Measurements from ENCODE around the gene ATP11A. TPM values are rescaled to one million over a fixed set of nuclear protein-coding genes. Genes with fewer than 3 reads are reported as not detected.
"Not testable (repeated sequence)": the region's sequence is repeated elsewhere in the genome, so short reads cannot be mapped to it uniquely, and the experiment has no call there.

The ATP11A gene
- total RNA-seq, 8 experiments from 2014 or later = 6.7 to 36.1 (median 10.2) TPM

DNA sequence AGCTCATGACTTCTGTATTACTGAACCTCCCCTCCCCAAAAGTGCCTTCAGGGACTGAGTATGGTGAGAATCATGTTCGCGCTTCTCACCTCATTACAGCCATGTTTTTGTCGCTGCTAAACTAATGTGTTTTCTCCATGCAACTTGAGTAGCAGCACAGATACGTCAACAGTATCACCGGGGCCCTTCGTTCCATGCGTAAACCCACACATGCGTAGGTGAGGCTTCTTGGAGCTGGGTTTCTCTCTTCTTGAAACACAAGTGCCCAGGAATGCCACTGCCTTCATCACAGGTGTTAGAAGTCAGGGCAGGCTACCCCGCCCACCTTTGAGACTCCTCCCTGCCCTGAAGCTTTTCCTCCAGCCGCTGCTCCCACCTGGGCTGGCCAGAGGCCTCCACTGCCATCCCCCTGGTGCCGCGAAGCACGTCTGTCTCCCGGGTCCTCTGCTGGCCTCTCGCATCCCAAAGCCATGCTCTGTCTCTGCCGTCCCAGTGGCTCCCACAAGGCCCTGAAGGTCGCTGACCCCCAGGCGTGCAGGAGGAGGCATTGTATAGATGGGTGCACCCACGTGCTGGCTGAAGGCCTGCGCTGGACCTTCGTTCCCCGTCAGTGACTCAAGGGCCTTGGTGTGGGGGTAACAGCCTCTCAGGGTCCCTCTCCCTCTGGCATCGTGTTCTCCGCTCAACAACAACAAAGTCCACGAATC is 143.9 kb downstream of the ATP11A start:
- in situ Hi-C loops (cut with MboI; ENCODE audit: low pct_unique_long_range_greater_than_20kb in 2 of 9, low sequenced_read_pairs in 9 of 9, unreplicated experiment in 9 of 9) = no loop called here
- no peak for ATAC-seq (replicated peaks in 6 of 8)

DNA sequence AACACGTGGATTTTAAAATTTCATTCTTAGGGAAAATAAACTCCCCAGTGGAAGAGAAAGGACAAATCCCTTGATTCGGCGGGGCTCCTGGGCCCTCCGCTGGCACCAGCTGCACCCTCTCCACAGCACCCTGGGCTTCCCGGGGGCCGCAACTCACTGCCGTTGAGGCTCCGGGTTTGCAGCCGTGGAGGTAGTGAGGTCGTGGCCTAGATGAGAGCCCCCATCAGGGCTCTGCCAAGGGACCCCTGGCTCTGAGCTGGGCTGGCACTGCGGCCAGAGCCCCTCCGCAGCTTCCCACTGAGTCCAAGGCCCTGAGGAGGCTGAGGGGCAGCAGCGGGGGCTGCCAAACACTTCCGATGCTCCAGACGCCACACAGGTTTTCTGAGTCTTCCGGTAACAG is 145.5 kb downstream of the ATP11A start:
- 0 to 100% (median 100%) methylated on average over 1 to 7 of the region's 16 CpGs; no CpG with 5 or more reads in 3 of the 10 experiments for WGBS, 10 experiments
- Histone ChIP-seq H3K27ac (no peak overlapping the region), H3K4me3 (no peak overlapping the region), H3K4me1 (replicated peaks in 1 of 2) (no peaks in the 10 kb centered on the region)
- ATAC-seq (replicated peaks in 6 of 8) = no peak
- in situ Hi-C loops (cut with MboI; ENCODE audit: low pct_unique_long_range_greater_than_20kb in 2 of 9, low sequenced_read_pairs in 9 of 9, unreplicated experiment in 9 of 9) = no loop called here

More for the DNA sequence above, 143.9 kb downstream of the ATP11A start:
- Histone ChIP-seq H3K27ac (no peak overlapping the region), H3K4me3 (no peak overlapping the region), H3K4me1 (replicated peaks in 1 of 2) (no peaks in the 10 kb centered on the region)
- 88 to 100% (median 93%) methylated on average over 1 to 24 of the region's 25 CpGs; no CpG with 5 or more reads in 3 of the 10 experiments for WGBS, 10 experiments

DNA sequence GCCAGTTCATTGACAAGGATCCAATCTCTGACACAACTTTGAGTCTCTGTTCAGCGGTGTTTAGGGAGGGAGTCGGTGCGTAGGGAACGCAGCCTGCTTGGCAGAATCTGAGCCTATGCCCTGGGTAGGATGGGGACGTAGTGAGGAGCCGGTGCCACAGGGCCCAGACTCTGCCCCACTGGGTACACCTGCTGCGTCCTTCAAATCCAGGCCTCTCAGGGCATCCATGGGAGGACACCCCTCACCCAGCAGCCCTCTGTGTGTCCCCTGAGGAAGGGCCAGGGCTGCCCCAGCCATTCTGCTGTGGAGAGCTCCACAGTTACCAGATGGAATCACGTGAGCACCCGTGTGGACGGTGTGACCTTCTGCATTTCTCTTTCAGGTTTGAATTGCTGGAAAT is 146.0 kb downstream of the ATP11A start:
- no peak overlapping the region for H3K27ac ChIP-seq
- no peak for ATAC-seq (replicated peaks in 6 of 8)
- no peaks in the 10 kb centered on the region for H3K4me1 ChIP-seq (replicated peaks in 1 of 2)
- no peak overlapping the region for H3K4me3 ChIP-seq
- WGBS, 10 experiments = 83 to 100% (median 100%) methylated on average over 1 to 8 of the region's 10 CpGs; no CpG with 5 or more reads in 2 of the 10 experiments
- in situ Hi-C loops (cut with MboI; ENCODE audit: low pct_unique_long_range_greater_than_20kb in 2 of 9, low sequenced_read_pairs in 9 of 9, unreplicated experiment in 9 of 9) = no loop called here

DNA sequence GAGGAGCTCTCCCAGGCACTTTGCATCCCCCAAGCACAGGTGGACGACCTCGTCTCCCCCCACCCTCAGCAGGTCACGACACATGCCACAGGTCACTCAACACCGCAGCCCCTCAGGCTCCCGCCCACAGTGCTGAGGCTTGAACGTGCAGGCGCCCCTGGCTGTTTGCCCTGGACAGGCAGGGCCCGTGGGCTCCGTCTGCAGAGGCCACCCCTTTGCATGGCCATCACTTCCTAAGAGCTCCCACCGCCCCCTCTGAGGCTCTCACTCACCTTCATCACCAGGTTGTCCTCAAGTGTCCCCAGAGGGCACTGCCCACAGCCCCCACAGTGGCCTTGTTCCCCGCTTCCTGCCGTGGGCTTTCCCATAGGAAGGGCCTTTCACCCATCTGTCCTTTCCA is 147.1 kb downstream of the ATP11A start:
- no peak overlapping the region for H3K4me3 ChIP-seq

DNA sequence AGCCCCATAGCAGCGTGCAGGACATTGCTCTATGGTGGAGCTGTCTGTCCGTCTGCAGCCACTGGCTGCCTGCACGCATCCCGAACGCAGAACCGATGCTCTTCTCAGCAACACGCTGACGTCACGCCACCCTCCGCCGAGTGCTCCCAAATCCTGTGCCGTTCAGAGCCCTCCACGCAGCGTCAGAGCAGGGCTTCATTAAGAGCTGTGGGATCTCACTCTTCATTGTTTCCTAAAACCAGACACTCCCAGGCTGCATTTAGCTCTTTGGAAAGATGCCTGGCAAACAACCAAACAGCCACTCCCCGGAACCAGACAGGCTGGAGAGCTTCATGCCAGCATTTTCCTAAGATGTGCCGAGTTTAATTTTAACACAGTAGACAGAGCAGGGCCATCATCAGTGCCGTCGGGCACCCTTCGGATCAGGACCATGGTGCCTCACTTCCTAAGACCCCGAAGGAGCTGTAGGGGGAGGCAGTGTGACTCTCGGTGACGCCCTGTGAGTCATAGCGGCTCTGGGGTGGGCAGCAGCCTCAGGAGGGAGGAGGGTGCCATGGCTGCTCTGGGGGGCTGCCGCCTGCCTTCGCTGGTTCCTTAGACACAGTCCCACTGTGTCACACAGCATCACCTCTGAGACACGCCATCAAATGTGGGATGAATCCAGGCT is 147.7 kb downstream of the ATP11A start:
- Histone ChIP-seq H3K27ac (no peak overlapping the region), H3K4me3 (no peak overlapping the region), H3K4me1 (replicated peaks in 1 of 2) (no peaks in the 10 kb centered on the region)
- in situ Hi-C loops (cut with MboI; ENCODE audit: low pct_unique_long_range_greater_than_20kb in 2 of 9, low sequenced_read_pairs in 9 of 9, unreplicated experiment in 9 of 9) = no loop called here
- WGBS, 10 experiments = 27 to 100% (median 77%) methylated on average over 1 to 13 of the region's 26 CpGs; no CpG with 5 or more reads in 4 of the 10 experiments
- ATAC-seq (replicated peaks in 6 of 8) = peak in 3 of 8 experiments; percentile 93 to 97 (median 94)

More for the DNA sequence above, 147.1 kb downstream of the ATP11A start:
- H3K27ac ChIP-seq = no peak overlapping the region
- 74% methylated on average over 3 of the region's 12 CpGs; no CpG with 5 or more reads in 9 of the 10 experiments for WGBS, 10 experiments
- in situ Hi-C loops (cut with MboI; ENCODE audit: low pct_unique_long_range_greater_than_20kb in 2 of 9, low sequenced_read_pairs in 9 of 9, unreplicated experiment in 9 of 9) = no loop called here
- H3K4me1 ChIP-seq (replicated peaks in 1 of 2) = no peaks in the 10 kb centered on the region
- no peak for ATAC-seq (replicated peaks in 6 of 8)

DNA sequence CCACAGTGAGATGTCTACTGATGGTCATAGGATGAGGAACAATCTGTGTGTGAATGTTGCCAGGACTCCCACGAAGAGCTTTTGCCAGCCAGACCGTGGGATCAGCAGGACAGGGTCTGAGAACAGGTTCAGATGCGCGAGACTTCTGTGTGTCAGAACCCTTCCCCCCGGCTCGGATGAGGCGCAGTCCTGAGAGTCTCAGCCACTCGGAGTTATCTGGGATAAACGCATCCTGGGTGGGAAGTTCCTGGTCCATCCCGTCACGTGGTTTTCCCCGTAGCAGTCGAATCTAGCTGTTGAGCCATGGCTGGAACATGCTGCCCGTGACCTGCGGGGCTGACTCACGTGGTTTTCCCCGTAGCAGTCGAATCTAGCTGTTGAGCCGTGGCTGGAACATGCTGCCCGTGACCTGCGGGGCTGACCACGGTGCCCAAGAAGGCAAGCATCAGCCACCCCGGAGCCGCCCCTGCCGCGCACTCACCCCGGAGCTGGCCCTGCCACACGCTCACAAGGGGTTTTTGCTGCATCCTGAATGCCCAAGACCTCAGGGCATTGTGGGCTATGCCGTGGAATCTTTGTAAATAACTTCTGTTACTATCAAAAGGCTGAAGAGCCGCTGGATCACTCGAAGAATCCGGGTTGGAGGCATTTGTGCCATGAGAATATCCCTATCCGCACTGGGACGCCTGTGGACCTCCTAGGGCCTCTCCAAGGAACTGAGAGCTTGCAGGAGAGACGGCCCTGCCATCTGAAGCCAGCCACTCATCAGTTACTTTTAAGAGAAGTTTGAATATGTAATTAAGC is 148.4 kb downstream of the ATP11A start:
- ATAC-seq (replicated peaks in 6 of 8) = no peak
- WGBS, 10 experiments = 87 to 100% (median 95%) methylated on average over 1 to 15 of the region's 35 CpGs; no CpG with 5 or more reads in 2 of the 10 experiments
- H3K27ac ChIP-seq = no peak overlapping the region
- H3K4me3 ChIP-seq = no peak overlapping the region
- H3K4me1 ChIP-seq (replicated peaks in 1 of 2) = no peaks in the 10 kb centered on the region
- in situ Hi-C loops (cut with MboI; ENCODE audit: low pct_unique_long_range_greater_than_20kb in 2 of 9, low sequenced_read_pairs in 9 of 9, unreplicated experiment in 9 of 9) = no loop called here

DNA sequence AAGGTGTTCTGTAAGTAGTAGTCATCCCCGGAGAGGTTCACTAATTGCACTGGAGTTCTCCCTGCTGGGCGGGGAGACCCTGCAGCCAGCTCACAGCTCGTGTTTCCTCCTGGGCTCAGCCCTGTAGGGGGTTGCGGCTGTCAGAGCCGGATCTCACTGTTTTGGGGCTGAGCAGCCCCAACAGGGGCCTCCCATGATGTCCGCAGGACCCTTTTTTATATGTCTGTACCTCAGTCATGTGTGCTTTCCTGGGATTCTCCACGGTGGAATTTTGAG is 148.9 kb downstream of the ATP11A start:
- in situ Hi-C loops (cut with MboI; ENCODE audit: low pct_unique_long_range_greater_than_20kb in 2 of 9, low sequenced_read_pairs in 9 of 9, unreplicated experiment in 9 of 9) = no loop called here
- Histone ChIP-seq H3K4me1 (replicated peaks in 1 of 2) (no peaks in the 10 kb centered on the region), H3K27ac (no peak overlapping the region), H3K4me3 (no peak overlapping the region)
- 66 to 100% (median 80%) methylated on average over 1 to 7 of the region's 7 CpGs; no CpG with 5 or more reads in 3 of the 10 experiments for WGBS, 10 experiments
- no peak for ATAC-seq (replicated peaks in 6 of 8)

DNA sequence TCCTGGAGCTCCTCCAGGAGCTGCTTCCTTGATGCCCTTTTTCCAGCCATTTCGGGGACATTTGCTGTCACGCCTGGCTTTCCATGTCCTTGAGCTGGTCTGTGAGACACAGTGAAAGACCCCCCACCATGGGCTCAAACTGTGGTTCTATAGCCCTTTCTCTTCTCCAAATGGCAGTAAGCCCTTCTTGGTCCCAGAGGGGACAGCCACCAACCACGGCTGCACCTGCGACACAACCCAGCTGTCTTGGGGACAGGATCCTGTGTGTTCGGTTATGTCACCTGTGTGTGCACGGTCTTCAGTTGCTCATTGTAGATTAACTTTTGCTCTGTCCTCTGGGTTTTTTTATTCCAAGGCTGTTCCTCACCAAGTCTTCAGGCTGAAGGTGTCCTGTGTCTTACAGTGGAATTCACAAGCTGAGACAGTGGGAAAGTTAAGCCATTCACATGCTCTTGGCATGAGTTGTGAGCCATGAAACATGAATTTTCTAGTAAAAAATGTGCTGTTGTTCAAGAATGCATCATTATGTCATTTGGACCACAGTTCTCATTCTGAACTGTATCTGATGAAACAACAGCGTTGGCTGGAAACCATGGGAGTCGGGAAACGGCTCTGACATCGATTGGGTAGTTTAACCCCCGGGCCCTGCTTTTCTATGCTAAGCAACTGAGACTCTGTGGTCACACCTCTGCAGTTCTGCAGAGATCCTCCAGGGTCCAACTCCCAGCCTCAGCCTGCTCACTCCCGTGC is 149.7 kb downstream of the ATP11A start:
- H3K4me3 ChIP-seq = no peak overlapping the region
- H3K27ac ChIP-seq = no peak overlapping the region
- peak in 1 of 8 experiments; percentile 12 for ATAC-seq (replicated peaks in 6 of 8)
- H3K4me1 ChIP-seq (replicated peaks in 1 of 2) = no peaks in the 10 kb centered on the region
- WGBS, 10 experiments = 28 to 100% (median 93%) methylated on average over 1 to 8 of the region's 12 CpGs; no CpG with 5 or more reads in 3 of the 10 experiments
- in situ Hi-C loops (cut with MboI; ENCODE audit: low pct_unique_long_range_greater_than_20kb in 2 of 9, low sequenced_read_pairs in 9 of 9, unreplicated experiment in 9 of 9) = no loop called here

DNA sequence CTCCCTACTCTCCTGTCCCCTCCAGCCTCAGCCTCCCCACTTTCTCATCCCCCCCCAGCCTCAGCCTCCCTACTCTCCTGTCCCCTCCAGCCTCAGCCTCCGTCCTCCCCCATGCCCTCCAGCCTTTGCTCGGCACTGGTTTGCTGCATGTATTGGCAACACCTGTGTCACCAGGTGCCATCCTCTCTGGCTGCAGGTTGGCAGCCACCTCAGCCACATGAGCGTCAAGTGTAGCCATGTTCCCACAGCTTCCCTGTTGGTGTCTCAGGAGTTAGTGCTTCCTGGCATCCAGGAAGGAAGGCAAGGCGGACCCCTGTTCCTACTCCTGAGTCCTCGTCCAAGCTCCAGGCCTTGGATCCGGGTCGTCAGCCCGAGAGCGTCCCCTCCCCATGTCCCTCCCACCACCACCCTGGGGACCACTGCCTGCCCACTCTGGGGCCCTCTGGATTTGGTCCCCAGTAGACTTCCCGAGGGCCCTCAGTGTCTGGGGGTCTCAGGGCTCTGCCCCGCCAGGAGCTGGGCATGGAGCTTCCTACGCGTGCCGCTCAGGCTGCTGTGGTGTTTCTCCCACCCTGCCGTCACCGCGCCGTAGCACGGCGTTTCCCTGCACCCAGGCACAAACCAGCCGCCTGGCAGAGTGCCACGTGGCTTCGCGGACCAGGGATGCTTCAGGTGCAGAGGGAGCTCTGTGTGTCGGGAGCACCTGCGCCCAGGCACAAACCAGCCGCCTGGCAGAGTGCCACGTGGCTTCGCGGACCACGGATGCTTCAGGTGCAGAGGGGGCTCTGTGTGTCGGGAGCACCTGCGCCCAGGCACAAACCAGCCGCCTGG is 150.8 kb downstream of the ATP11A start:
- no peaks in the 10 kb centered on the region for H3K4me1 ChIP-seq (replicated peaks in 1 of 2)
- WGBS, 10 experiments = 87 to 93% methylated on average over 3 of the region's 34 CpGs; no CpG with 5 or more reads in 8 of the 10 experiments
- ATAC-seq (replicated peaks in 6 of 8) = no peak
- in situ Hi-C loops (cut with MboI; ENCODE audit: low pct_unique_long_range_greater_than_20kb in 2 of 9, low sequenced_read_pairs in 9 of 9, unreplicated experiment in 9 of 9) = no loop called here
- no peak overlapping the region for H3K27ac ChIP-seq
- no peak overlapping the region for H3K4me3 ChIP-seq

DNA sequence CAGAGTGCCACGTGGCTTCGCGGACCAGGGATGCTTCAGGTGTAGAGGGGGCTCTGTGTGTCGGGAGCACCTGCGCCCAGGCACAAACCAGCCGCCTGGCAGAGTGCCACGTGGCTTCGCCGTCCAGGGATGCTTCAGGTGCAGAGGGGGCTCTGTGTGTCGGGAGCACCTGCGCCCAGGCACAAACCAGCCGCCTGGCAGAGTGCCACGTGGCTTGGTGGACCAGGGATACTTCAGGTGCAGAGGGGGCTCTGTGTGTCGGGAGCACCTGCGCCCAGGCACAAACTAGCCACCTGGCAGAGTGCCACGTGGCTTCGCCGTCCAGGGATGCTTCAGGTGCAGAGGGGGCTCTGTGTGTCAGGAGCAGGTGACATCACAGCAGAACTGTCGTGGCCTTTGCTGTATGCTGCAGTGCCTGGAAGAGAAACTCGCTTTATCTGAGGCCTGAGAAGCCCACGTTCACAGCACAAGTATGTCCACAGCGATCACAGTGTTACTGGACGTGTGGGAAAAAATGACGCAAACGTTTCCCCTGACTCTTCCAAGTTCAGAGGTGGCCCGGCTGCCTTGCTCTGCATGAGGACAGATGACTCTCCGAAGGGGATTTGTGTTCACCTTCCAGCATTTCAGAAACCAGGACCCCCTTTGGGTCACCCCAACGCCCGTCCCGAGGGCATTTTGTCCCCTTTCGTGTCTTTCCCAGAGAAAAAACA is 151.6 kb downstream of the ATP11A start:
- in situ Hi-C loops (cut with MboI; ENCODE audit: low pct_unique_long_range_greater_than_20kb in 2 of 9, low sequenced_read_pairs in 9 of 9, unreplicated experiment in 9 of 9); ATAC-seq (replicated peaks in 6 of 8); H3K4me3 ChIP-seq; H3K4me1 ChIP-seq (replicated peaks in 1 of 2); H3K27ac ChIP-seq: not testable (repeated sequence)
- 88 to 100% (median 94%) methylated on average over 2 to 15 of the region's 31 CpGs for WGBS, 10 experiments

DNA sequence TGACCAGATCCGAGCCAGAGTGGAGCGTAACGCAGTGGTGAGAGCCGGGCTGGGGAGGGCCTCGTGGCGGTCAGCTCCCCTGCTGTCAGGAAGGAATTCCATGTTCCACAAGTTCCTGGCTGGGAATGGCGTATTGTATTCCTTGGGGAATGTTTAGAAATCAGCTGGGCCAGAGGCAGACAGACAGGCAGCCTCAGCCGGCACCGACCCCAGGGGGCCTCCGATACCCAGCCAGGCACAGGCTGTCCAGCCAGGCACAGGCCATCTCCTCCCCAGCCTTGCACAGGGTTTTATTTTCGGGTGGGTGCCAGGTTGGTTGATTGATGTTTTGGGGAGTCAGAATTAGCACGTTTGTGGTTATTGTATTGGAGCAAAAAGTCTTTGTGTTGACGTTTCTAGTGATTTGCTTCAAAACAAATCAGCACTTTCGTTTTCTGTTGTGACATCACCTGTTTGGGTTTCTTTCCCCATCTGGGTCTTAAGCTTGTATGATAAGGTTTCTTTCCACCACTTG is 152.6 kb downstream of the ATP11A start:
- no peak overlapping the region for H3K4me3 ChIP-seq
- in situ Hi-C loops (cut with MboI; ENCODE audit: low pct_unique_long_range_greater_than_20kb in 2 of 9, low sequenced_read_pairs in 9 of 9, unreplicated experiment in 9 of 9) = no loop called here
- ATAC-seq (replicated peaks in 6 of 8) = no peak
- 40 to 100% (median 80%) methylated on average over 1 to 10 of the region's 14 CpGs; no CpG with 5 or more reads in 3 of the 10 experiments for WGBS, 10 experiments
- H3K27ac ChIP-seq = no peak overlapping the region
- H3K4me1 ChIP-seq (replicated peaks in 1 of 2) = no peaks in the 10 kb centered on the region

Measured in motor neuron (in vitro differentiated cells).